Measurements from ENCODE around the gene TMEM213.

DNA sequence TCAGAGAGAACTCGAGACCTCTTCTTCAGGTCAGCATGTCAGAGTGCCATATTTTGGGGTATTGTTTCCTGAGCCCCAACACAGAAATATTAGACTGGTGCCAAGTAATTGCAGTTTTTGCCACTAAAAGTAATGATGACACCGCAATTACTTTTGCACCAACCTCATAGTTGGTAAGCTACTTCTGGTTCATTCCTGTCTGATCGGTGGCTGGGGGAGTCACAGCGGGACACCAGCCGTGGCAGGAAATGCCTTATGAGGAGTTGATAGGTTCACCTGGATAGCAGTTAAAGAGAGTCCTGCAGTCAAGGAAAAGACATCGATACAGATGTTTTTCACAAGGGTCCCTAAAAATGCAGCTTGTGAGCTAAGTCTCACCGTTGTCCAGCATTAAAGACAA, 24.1 kb downstream of the TMEM213 start:
- no peak for TF ChIP-seq EZH2 (IDR thresholded peaks at IDR 0.05; ENCODE audit: borderline replicate concordance, low read length)
- no peak for TF ChIP-seq CTCF (conservative IDR thresholded peaks at IDR 0.05 in 1 of 2, IDR thresholded peaks at IDR 0.05 in 1 of 2; ENCODE audit: extremely low read depth in 1 of 2, insufficient read depth in 1 of 2, low read depth in 1 of 2, low read length in 2 of 2)
